Measurements from ENCODE around the gene PNPLA3.

The PNPLA3 gene

GRCh38 chr22:43971112-43971511, 47.5 kb downstream of the PNPLA3 start:
- no peak for DNase-seq (ENCODE audit: insufficient read length)

GRCh38 chr22:43972931-43973462, 49.4 kb downstream of the PNPLA3 start:
- no peak for DNase-seq (ENCODE audit: insufficient read length)
- FAIRE-seq, result no peak
- TF ChIP-seq POLR2AphosphoS5 (IDR thresholded peaks at IDR 0.05; ENCODE audit: low read depth, low read length), result no peak
- TF ChIP-seq TAF1 (IDR thresholded peaks at IDR 0.05; ENCODE audit: borderline replicate concordance, low read depth, low read length), result no peak
- TF ChIP-seq POLR2A (IDR thresholded peaks at IDR 0.05; ENCODE audit: low read depth, low read length), result no peak

More at GRCh38 chr22:43971112-43971511, 47.5 kb downstream of the PNPLA3 start:
- no peak for TF ChIP-seq TAF1 (IDR thresholded peaks at IDR 0.05; ENCODE audit: borderline replicate concordance, low read depth, low read length)
- no peak for TF ChIP-seq POLR2AphosphoS5 (IDR thresholded peaks at IDR 0.05; ENCODE audit: low read depth, low read length)
- TF ChIP-seq POLR2A (IDR thresholded peaks at IDR 0.05; ENCODE audit: low read depth, low read length), result no peak
- FAIRE-seq, result no peak

GRCh38 chr22:43974028-43974545, 50.5 kb downstream of the PNPLA3 start:
- DNase-seq (ENCODE audit: insufficient read length) (no peak), FAIRE-seq (no peak)
- TF ChIP-seq POLR2A (IDR thresholded peaks at IDR 0.05; ENCODE audit: low read depth, low read length) (no peak), TAF1 (IDR thresholded peaks at IDR 0.05; ENCODE audit: borderline replicate concordance, low read depth, low read length) (no peak), POLR2AphosphoS5 (IDR thresholded peaks at IDR 0.05; ENCODE audit: low read depth, low read length) (no peak)

GRCh38 chr22:43975041-43975440, 51.4 kb downstream of the PNPLA3 start:
- TF ChIP-seq POLR2AphosphoS5 (IDR thresholded peaks at IDR 0.05; ENCODE audit: low read depth, low read length), result no peak
- no peak for TF ChIP-seq TAF1 (IDR thresholded peaks at IDR 0.05; ENCODE audit: borderline replicate concordance, low read depth, low read length)
- no peak for TF ChIP-seq POLR2A (IDR thresholded peaks at IDR 0.05; ENCODE audit: low read depth, low read length)
- no peak for DNase-seq (ENCODE audit: insufficient read length)
- no peak for FAIRE-seq

- TF ChIP-seq POLR2AphosphoS5 (IDR thresholded peaks at IDR 0.05; ENCODE audit: low read depth, low read length), result no peak
- no peak for TF ChIP-seq TAF1 (IDR thresholded peaks at IDR 0.05; ENCODE audit: borderline replicate concordance, low read depth, low read length)
- TF ChIP-seq POLR2A (IDR thresholded peaks at IDR 0.05; ENCODE audit: low read depth, low read length), result no peak
- DNase-seq (ENCODE audit: insufficient read length), result no peak
- FAIRE-seq, result no peak
Measured at GRCh38 chr22:43976861-43977795, 53.5 kb downstream of the PNPLA3 start.

GRCh38 chr22:43978558-43978957, 55.0 kb downstream of the PNPLA3 start:
- TF ChIP-seq TAF1 (IDR thresholded peaks at IDR 0.05; ENCODE audit: borderline replicate concordance, low read depth, low read length) (no peak), POLR2A (IDR thresholded peaks at IDR 0.05; ENCODE audit: low read depth, low read length) (no peak), POLR2AphosphoS5 (IDR thresholded peaks at IDR 0.05; ENCODE audit: low read depth, low read length) (no peak)
- FAIRE-seq (no peak), DNase-seq (ENCODE audit: insufficient read length) (no peak)

GRCh38 chr22:43980579-43980978, 57.0 kb downstream of the PNPLA3 start:
- TF ChIP-seq TAF1 (IDR thresholded peaks at IDR 0.05; ENCODE audit: borderline replicate concordance, low read depth, low read length) (no peak), POLR2A (IDR thresholded peaks at IDR 0.05; ENCODE audit: low read depth, low read length) (no peak), POLR2AphosphoS5 (IDR thresholded peaks at IDR 0.05; ENCODE audit: low read depth, low read length) (no peak)

GRCh38 chr22:43980996-43981395, 57.4 kb downstream of the PNPLA3 start:
- DNase-seq (ENCODE audit: insufficient read length) (no peak), FAIRE-seq (no peak)
- no peak for TF ChIP-seq TAF1 (IDR thresholded peaks at IDR 0.05; ENCODE audit: borderline replicate concordance, low read depth, low read length)
- TF ChIP-seq POLR2A (IDR thresholded peaks at IDR 0.05; ENCODE audit: low read depth, low read length), result no peak
- TF ChIP-seq POLR2AphosphoS5 (IDR thresholded peaks at IDR 0.05; ENCODE audit: low read depth, low read length), result no peak

More at GRCh38 chr22:43980579-43980978, 57.0 kb downstream of the PNPLA3 start:
- FAIRE-seq, result no peak
- no peak for DNase-seq (ENCODE audit: insufficient read length)

- no peak for TF ChIP-seq TAF1 (IDR thresholded peaks at IDR 0.05; ENCODE audit: borderline replicate concordance, low read depth, low read length)
- DNase-seq (ENCODE audit: insufficient read length) (no peak), FAIRE-seq (no peak)
Measured at GRCh38 chr22:43983808-43984207, 60.2 kb downstream of the PNPLA3 start.

- DNase-seq (ENCODE audit: insufficient read length), result no peak
- FAIRE-seq, result no peak
- no peak for TF ChIP-seq POLR2A (IDR thresholded peaks at IDR 0.05; ENCODE audit: low read depth, low read length)
- TF ChIP-seq TAF1 (IDR thresholded peaks at IDR 0.05; ENCODE audit: borderline replicate concordance, low read depth, low read length), result no peak
- no peak for TF ChIP-seq POLR2AphosphoS5 (IDR thresholded peaks at IDR 0.05; ENCODE audit: low read depth, low read length)
Measured at GRCh38 chr22:43985532-43985931, 61.9 kb downstream of the PNPLA3 start.

- no peak for FAIRE-seq
Measured at GRCh38 chr22:43988116-43988820, 64.7 kb downstream of the PNPLA3 start.

More at GRCh38 chr22:43988116-43988820, 64.7 kb downstream of the PNPLA3 start:
- DNase-seq (ENCODE audit: insufficient read length), result no peak
- TF ChIP-seq TAF1 (IDR thresholded peaks at IDR 0.05; ENCODE audit: borderline replicate concordance, low read depth, low read length) (no peak), POLR2A (IDR thresholded peaks at IDR 0.05; ENCODE audit: low read depth, low read length) (no peak)
